22Rv1 (cell line): Measurements from ENCODE around the gene UBE2J1.

Source experiments
- H3K27ac ChIP-seq: fragments of 450-650 bp; 2 replicates; pipeline ENCODE4 v1.5.1; 2017
- ZFX ChIP-seq: fragments of 450-650 bp; IDR thresholded peaks from 2 replicates; pipeline ENCODE4 v1.6.1; 2017; ENCODE audit warnings: antibody characterized with exemption, borderline replicate concordance
- TF ChIP-seq, protein P1 (sequence below): fragments of 450-650 bp; IDR thresholded peaks from 2 replicates; pipeline ENCODE4 v1.5.1; 2017; ENCODE audit warnings: mild to moderate bottlenecking

UBE2J1 gene

DNA sequence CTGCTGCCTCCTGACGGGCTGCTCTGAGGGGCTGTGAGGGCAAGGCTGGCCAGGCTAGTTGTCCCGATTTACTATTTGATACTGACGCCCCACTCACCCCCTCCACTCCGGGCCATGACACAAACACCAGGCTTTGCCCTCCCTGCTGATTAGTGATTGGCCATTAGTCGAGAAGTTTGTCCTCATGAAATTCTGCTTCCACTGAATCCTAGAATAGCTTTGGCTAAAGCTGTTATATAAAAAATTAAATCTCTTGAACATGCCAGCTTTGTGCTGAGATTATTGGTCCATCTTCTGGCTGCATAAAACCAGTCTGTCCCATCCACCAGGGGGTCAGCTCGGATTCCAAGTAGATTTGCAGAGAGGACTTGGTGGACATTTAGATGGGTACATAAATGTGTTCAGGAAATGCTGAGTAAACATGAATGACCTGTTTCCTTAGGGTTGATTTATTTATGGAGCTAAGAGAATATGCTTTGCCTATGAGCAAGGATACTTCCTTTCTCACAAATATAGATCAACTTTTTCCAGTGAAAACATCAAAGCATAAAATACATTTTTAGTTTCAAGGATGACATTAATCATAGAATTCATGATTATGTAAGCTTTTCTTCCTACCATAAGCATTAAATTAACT, 37.2 kb downstream of the UBE2J1 start, which contains the start of gene GABRR2:
TSS of gene GABRR2 (minus strand) at position 51 of the 637 bp plus-strand sequence. CDS start 134 bp downstream, outside the sequence.
- H3K27ac ChIP-seq = no peak within 1 kb of the TSS
- TF ChIP-seq ZFX = no peak
- TF ChIP-seq, protein P1, sequence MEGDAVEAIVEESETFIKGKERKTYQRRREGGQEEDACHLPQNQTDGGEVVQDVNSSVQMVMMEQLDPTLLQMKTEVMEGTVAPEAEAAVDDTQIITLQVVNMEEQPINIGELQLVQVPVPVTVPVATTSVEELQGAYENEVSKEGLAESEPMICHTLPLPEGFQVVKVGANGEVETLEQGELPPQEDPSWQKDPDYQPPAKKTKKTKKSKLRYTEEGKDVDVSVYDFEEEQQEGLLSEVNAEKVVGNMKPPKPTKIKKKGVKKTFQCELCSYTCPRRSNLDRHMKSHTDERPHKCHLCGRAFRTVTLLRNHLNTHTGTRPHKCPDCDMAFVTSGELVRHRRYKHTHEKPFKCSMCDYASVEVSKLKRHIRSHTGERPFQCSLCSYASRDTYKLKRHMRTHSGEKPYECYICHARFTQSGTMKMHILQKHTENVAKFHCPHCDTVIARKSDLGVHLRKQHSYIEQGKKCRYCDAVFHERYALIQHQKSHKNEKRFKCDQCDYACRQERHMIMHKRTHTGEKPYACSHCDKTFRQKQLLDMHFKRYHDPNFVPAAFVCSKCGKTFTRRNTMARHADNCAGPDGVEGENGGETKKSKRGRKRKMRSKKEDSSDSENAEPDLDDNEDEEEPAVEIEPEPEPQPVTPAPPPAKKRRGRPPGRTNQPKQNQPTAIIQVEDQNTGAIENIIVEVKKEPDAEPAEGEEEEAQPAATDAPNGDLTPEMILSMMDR = no peak

DNA sequence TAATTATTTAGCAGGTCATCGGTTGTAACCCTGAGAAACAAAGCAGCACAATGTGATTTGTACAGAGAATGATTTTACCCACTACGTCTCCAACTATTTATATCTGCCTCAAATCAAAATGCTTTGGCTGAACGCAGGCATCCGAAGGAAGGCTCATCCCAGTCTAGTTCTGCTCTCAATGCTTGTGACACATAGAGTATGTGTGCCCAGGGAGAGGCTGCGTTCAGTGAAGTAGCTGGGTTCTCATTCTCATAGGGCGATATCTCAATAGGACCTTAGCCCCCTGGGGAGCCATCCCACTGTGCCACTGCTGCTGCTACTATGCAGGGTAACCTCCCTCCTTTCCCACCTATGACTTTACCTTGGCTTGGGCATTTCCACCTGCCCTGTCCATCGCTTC, 37.8 kb downstream of the UBE2J1 start:
- no peak overlapping the region for H3K27ac ChIP-seq
- TF ChIP-seq, protein P1 = no peak
- TF ChIP-seq ZFX = no peak

DNA sequence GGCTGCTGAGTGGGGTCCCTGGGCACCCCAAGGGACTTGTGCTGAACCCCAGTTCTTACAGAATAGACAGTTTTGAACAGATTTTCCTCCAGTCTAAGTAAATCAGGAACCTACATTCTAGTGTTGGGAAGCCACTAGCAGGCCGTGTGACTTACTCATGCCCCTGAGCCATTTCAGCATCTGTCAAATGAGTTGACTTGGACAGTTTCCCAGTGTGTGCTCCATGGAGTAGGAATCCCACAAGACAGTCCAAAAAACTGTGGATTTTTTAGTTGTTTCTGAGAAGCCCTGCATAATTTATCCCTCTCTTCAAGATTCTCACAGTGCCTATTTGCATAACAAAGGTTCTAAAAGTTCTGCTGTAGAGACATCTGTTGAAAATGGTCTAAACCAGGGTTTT, 39.5 kb downstream of the UBE2J1 start:
- no peak for TF ChIP-seq ZFX
- TF ChIP-seq, protein P1 = no peak
- no peak overlapping the region for H3K27ac ChIP-seq

DNA sequence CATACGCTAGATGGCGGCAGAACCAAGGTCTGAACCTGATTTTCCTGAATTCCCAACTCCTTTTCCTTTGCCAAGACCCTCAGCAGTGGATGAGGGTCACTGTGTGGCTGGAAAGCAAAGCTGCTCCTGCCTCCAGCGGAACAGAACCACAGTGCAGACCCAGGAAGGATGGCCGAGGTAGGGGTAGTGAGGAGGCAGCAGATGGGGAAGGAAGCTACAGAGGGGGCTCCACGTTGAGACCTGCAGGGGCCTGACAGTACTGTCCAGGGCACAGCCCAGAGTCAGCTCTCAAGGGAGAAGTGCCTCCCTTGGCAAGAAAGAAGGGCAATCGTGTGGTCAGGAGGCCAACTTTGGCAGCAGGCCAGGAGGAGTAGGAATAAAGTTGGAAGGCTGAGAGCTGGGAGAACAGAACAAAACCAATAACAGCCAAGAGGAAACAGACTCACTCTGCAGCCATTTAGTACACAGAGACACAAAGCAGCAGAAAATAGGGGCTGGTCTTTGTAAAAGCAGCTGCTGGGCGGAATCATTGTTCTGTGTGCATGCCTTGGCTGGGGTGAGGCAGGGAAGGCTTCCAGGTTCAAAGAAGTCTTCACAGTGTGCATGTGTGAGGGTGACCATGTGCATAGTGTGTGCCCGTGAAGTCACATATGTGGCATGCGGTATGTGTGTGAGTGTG, 40.5 kb downstream of the UBE2J1 start:
- TF ChIP-seq, protein P1 = no peak
- no peak for TF ChIP-seq ZFX
- no peak overlapping the region for H3K27ac ChIP-seq

DNA sequence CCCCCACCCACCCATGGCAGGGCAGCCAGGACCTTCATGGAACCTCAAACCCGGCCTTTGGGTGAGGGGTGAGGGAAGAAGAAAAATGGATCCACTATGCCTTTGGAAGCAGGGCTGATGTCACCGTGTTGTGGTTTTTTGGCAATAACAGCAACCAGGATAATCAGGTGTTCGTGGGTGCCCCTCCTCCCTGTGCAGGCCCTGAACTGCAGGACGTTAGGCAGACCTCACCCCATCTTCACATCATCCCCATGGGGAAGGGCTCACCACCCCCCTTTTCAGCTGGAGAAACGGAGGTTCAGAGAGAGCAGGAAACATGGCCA, 41.0 kb downstream of the UBE2J1 start:
- TF ChIP-seq, protein P1 = no peak
- no peak for TF ChIP-seq ZFX

DNA sequence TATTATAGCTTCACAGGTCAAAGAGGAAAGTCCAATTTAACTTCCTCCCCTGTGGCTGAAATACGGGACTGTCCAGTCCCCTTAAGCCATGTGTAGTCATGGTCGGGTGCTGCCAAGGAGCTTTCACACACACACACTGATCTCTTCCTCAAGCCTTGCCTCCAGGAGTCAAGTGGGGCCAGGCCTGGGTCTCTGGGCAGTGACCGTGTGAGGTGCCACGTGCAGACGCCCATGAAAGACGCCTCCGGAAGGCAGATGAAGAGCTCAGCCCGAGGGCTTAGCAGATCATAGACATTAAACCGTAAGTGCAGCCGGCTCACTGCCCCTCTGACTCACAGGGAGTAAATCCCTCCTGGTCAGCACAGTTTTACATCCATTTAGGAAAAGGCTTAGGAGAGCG, 41.6 kb downstream of the UBE2J1 start:
- H3K27ac ChIP-seq = no peak overlapping the region

More for the DNA sequence above, 41.0 kb downstream of the UBE2J1 start:
- H3K27ac ChIP-seq = no peak overlapping the region

More for the DNA sequence above, 41.6 kb downstream of the UBE2J1 start:
- TF ChIP-seq, protein P1 = no peak
- no peak for TF ChIP-seq ZFX
